GM19043 (cell line): ENCODE results near the gene NOS1.
"Not testable (repeated sequence)": the region's sequence is repeated elsewhere in the genome, so short reads cannot be mapped to it uniquely, and the experiment has no call there.

Source experiments
- ATAC-seq: cut with Tn5 transposase; IDR thresholded peaks from one replicate; pipeline ENCODE4 v1.9.1; 2021; ENCODE audit warnings: low read depth; ENCODE audit not compliant: unreplicated experiment

The NOS1 gene

GRCh38 chr12:117214797-117215196, 146.6 kb downstream of the NOS1 start:
- ATAC-seq = no peak

GRCh38 chr12:117213295-117213808, 148.1 kb downstream of the NOS1 start:
- ATAC-seq = no peak

GRCh38 chr12:117212563-117213190, 148.7 kb downstream of the NOS1 start:
- no peak for ATAC-seq

- no peak for ATAC-seq
Measured at GRCh38 chr12:117210266-117210918, 151.0 kb downstream of the NOS1 start.

GRCh38 chr12:117209626-117210025, 151.8 kb downstream of the NOS1 start:
- no peak for ATAC-seq

- ATAC-seq = no peak
Measured at GRCh38 chr12:117208811-117209455, 152.5 kb downstream of the NOS1 start.

GRCh38 chr12:117208206-117208605, 153.2 kb downstream of the NOS1 start:
- no peak for ATAC-seq

- no peak for ATAC-seq
Measured at GRCh38 chr12:117207675-117208074, 153.8 kb downstream of the NOS1 start.

GRCh38 chr12:117202556-117202955, 158.9 kb downstream of the NOS1 start:
- ATAC-seq = no peak

- ATAC-seq = no peak
Measured at GRCh38 chr12:117202033-117202432, 159.4 kb downstream of the NOS1 start.

- not testable (repeated sequence) for ATAC-seq
Measured at GRCh38 chr12:117199956-117200744, 161.3 kb downstream of the NOS1 start.

GRCh38 chr12:117196334-117196733, 165.1 kb downstream of the NOS1 start:
- ATAC-seq = not testable (repeated sequence)

GRCh38 chr12:117195027-117195426, 166.4 kb downstream of the NOS1 start:
- ATAC-seq = not testable (repeated sequence)

- ATAC-seq = no peak
Measured at GRCh38 chr12:117193903-117194302, 167.5 kb downstream of the NOS1 start.

- not testable (repeated sequence) for ATAC-seq
Measured at GRCh38 chr12:117192581-117192980, 168.8 kb downstream of the NOS1 start.

- ATAC-seq = no peak
Measured at GRCh38 chr12:117192057-117192456, 169.4 kb downstream of the NOS1 start.

GRCh38 chr12:117190210-117190781, 171.1 kb downstream of the NOS1 start, which contains the start of gene FBXO21:
Gene FBXO21, minus strand, starts transcription at chr12:117190470. Its CDS starts 14 bp downstream, at chr12:117190456.
- ATAC-seq = peak; percentile 93

- peak; percentile 29 for ATAC-seq
Measured at GRCh38 chr12:117189725-117190209, 171.7 kb downstream of the NOS1 start.

GRCh38 chr12:117188961-117189724, 172.3 kb downstream of the NOS1 start:
- ATAC-seq = no peak
